ENCODE results near the gene SGK1. TPM values are rescaled to one million over a fixed set of nuclear protein-coding genes. Genes with fewer than 3 reads are reported as not detected.
"Not testable (repeated sequence)": the region's sequence is repeated elsewhere in the genome, so short reads cannot be mapped to it uniquely, and the experiment has no call there.

Gene SGK1
- total RNA-seq, 1 donor from 2014 or later = 7.2 TPM

- Mint-ChIP-seq H3K9me3 (ENCODE audit: unreplicated experiment) (no peaks in the 10 kb centered on the region), H3K36me3 (ENCODE audit: low read depth, unreplicated experiment) (no peaks in the 10 kb centered on the region), H3K27me3 (ENCODE audit: unreplicated experiment) (no peaks in the 10 kb centered on the region), H3K4me1 (ENCODE audit: unreplicated experiment) (peaks cover 2% of the 10 kb centered on the region), H3K27ac (ENCODE audit: unreplicated experiment) (no peak overlapping the region), H3K4me3 (ENCODE audit: unreplicated experiment) (no peak overlapping the region)
- DNase-seq (ENCODE audit: low spot score) = no peak
- no peak for TF ChIP-seq CTCF (IDR thresholded peaks at IDR 0.05; ENCODE audit: unreplicated experiment)
These were observed 100.1 kb downstream of the SGK1 start for GRCh38 chr6:134217798-134218140.

GRCh38 chr6:134217105-134217797 lies 100.7 kb downstream of the SGK1 start:
- no peaks in the 10 kb centered on the region for H3K9me3 Mint-ChIP-seq (ENCODE audit: unreplicated experiment)
- TF ChIP-seq CTCF (IDR thresholded peaks at IDR 0.05; ENCODE audit: unreplicated experiment) = no peak
- no peaks in the 10 kb centered on the region for H3K27me3 Mint-ChIP-seq (ENCODE audit: unreplicated experiment)
- H3K4me1 Mint-ChIP-seq (ENCODE audit: unreplicated experiment) = peaks cover 2% of the 10 kb centered on the region
- DNase-seq (ENCODE audit: low spot score) = no peak
- no peak overlapping the region for H3K4me3 Mint-ChIP-seq (ENCODE audit: unreplicated experiment)
- no peak overlapping the region for H3K27ac Mint-ChIP-seq (ENCODE audit: unreplicated experiment)
- H3K36me3 Mint-ChIP-seq (ENCODE audit: low read depth, unreplicated experiment) = no peaks in the 10 kb centered on the region

GRCh38 chr6:134216301-134217010 lies 101.5 kb downstream of the SGK1 start:
- TF ChIP-seq CTCF (IDR thresholded peaks at IDR 0.05; ENCODE audit: unreplicated experiment) = no peak
- Mint-ChIP-seq H3K9me3 (ENCODE audit: unreplicated experiment) (no peaks in the 10 kb centered on the region), H3K27ac (ENCODE audit: unreplicated experiment) (no peak overlapping the region), H3K4me3 (ENCODE audit: unreplicated experiment) (no peak overlapping the region), H3K27me3 (ENCODE audit: unreplicated experiment) (no peaks in the 10 kb centered on the region), H3K4me1 (ENCODE audit: unreplicated experiment) (peaks cover 2% of the 10 kb centered on the region), H3K36me3 (ENCODE audit: low read depth, unreplicated experiment) (no peaks in the 10 kb centered on the region)
- DNase-seq (ENCODE audit: low spot score) = no peak

GRCh38 chr6:134213410-134213809 lies 104.5 kb downstream of the SGK1 start:
- not testable (repeated sequence) for H3K27ac Mint-ChIP-seq (ENCODE audit: unreplicated experiment); H3K36me3 Mint-ChIP-seq (ENCODE audit: low read depth, unreplicated experiment); H3K9me3 Mint-ChIP-seq (ENCODE audit: unreplicated experiment); DNase-seq (ENCODE audit: low spot score); H3K4me1 Mint-ChIP-seq (ENCODE audit: unreplicated experiment); H3K4me3 Mint-ChIP-seq (ENCODE audit: unreplicated experiment); H3K27me3 Mint-ChIP-seq (ENCODE audit: unreplicated experiment)

- Mint-ChIP-seq H3K4me3 (ENCODE audit: unreplicated experiment) (no peak overlapping the region), H3K9me3 (ENCODE audit: unreplicated experiment) (no peaks in the 10 kb centered on the region), H3K27me3 (ENCODE audit: unreplicated experiment) (no peaks in the 10 kb centered on the region), H3K27ac (ENCODE audit: unreplicated experiment) (no peak overlapping the region), H3K36me3 (ENCODE audit: low read depth, unreplicated experiment) (no peaks in the 10 kb centered on the region), H3K4me1 (ENCODE audit: unreplicated experiment) (no peaks in the 10 kb centered on the region)
- no peak for TF ChIP-seq CTCF (IDR thresholded peaks at IDR 0.05; ENCODE audit: unreplicated experiment)
- no peak for DNase-seq (ENCODE audit: low spot score)
These were observed 106.6 kb downstream of the SGK1 start for GRCh38 chr6:134211297-134211696.
